H1 (cell line): ENCODE measurements around the gene UBQLN4. TPM values are rescaled to one million over a fixed set of nuclear protein-coding genes. Genes with fewer than 3 reads are reported as not detected.

ENCODE experiments used
- CTCF ChIA-PET: fragments of 300-600 bp; sonication (Branson Sonifier 250); formaldehyde crosslinking; loops from one replicate; lab custom pipeline; 2021; ENCODE audit not compliant: partially characterized antibody; lab: Charles Lee
- POLR2A ChIA-PET: fragments of 300-600 bp; sonication (Branson Sonifier 250); formaldehyde crosslinking; loops from one replicate; lab custom pipeline; 2021; ENCODE audit warnings: inconsistent platforms; ENCODE audit not compliant: partially characterized antibody; lab: Charles Lee
- DNase-seq, 2 experiments: peaks; one replicate each; pipeline versions ENCODE4 v3.0.0 to v3.0.0-alpha.2; 2010 to 2022; ENCODE audit warnings: low spot score in 2 of 2, low read depth in 1 of 2, mixed read lengths in 1 of 2
- FAIRE-seq: peaks from 2 replicates; lab custom pipeline; 2011; peaks lifted over from hg19 to GRCh38; lab: Jason Lieb, UNC
- H2AFZ ChIP-seq: 2 replicates; pipeline ENCODE4 v1.8.1; 2012; ENCODE audit warnings: low read length, inconsistent platforms
- H2AK5ac ChIP-seq: 2 replicates; pipeline ENCODE4 v1.6.1; 2013; ENCODE audit warnings: low read depth, low read length
- H2BK120ac ChIP-seq: replicated peaks from 2 replicates; pipeline ENCODE3; 2013; ENCODE audit warnings: low read depth, low read length, inconsistent platforms
- H2BK12ac ChIP-seq: 2 replicates; pipeline ENCODE4 v1.6.1; 2013; ENCODE audit warnings: low read depth, low read length
- H2BK15ac ChIP-seq: 2 replicates; pipeline ENCODE4 v1.6.1; 2013; ENCODE audit warnings: low read length
- H2BK20ac ChIP-seq: 2 replicates; pipeline ENCODE4 v1.6.1; 2013; ENCODE audit warnings: low read length
- H2BK5ac ChIP-seq: 2 replicates; pipeline ENCODE4 v1.6.1; 2013; ENCODE audit warnings: low read depth, low read length
- H3K14ac ChIP-seq: 2 replicates; pipeline ENCODE4 v1.6.1; 2013; ENCODE audit warnings: inconsistent platforms; ENCODE audit not compliant: insufficient read length
- H3K18ac ChIP-seq: 2 replicates; pipeline ENCODE4 v1.6.1; 2013; ENCODE audit warnings: low read length; ENCODE audit errors: extremely low read depth
- H3K23ac ChIP-seq: 2 replicates; pipeline ENCODE4 v1.6.1; 2013; ENCODE audit warnings: inconsistent platforms; ENCODE audit not compliant: insufficient read length
- H3K23me2 ChIP-seq: 2 replicates; pipeline ENCODE4 v1.6.1; 2013; ENCODE audit warnings: low read depth, low read length
- H3K27ac ChIP-seq: 2 replicates; pipeline ENCODE4 v1.6.1; 2011; ENCODE audit warnings: low read depth, low read length, inconsistent platforms
- H3K27me3 ChIP-seq, 4 experiments: replicated peaks in 1 of 4; 1 replicate in 1 of 4; 2 replicates in 3 of 4; pipeline versions ENCODE4 v1.6.1 to v1.8.1; 2011 to 2013; ENCODE audit warnings: low read length in 3 of 4, mild to moderate bottlenecking in 3 of 4, inconsistent platforms in 2 of 4, mixed read lengths in 2 of 4, moderate library complexity in 1 of 4; ENCODE audit not compliant: control insufficient read depth in 3 of 4, insufficient read depth in 3 of 4; ENCODE audit errors: extremely low read depth in 1 of 4
- H3K36me3 ChIP-seq, 4 experiments: 2 replicates each; pipeline versions ENCODE4 v1.6.1 to v1.8.1; 2011 to 2013; ENCODE audit warnings: mild to moderate bottlenecking in 4 of 4, low read length in 3 of 4, moderate library complexity in 2 of 4, control low read depth in 1 of 4, inconsistent platforms in 1 of 4; ENCODE audit not compliant: insufficient read depth in 4 of 4, control insufficient read depth in 2 of 4
- H3K4ac ChIP-seq: replicated peaks from 2 replicates; pipeline ENCODE3; 2013; ENCODE audit warnings: low read length, low read depth, mixed read lengths, inconsistent platforms; ENCODE audit not compliant: insufficient read length
- H3K4me1 ChIP-seq, 4 experiments: replicated peaks in 1 of 4; 1 replicate in 1 of 4; 2 replicates in 3 of 4; pipeline versions ENCODE4 v1.6.1 to v1.8.1; 2011 to 2013; ENCODE audit warnings: low read length in 3 of 4, inconsistent platforms in 2 of 4, mixed read lengths in 1 of 4; ENCODE audit not compliant: insufficient read depth in 4 of 4, control insufficient read depth in 3 of 4
- H3K4me2 ChIP-seq, 2 experiments: 2 replicates each; pipeline versions ENCODE4 v1.6.1 to v1.8.1; 2011 to 2013; ENCODE audit warnings: low read depth in 2 of 2, low read length in 2 of 2, control low read depth in 1 of 2, inconsistent platforms in 1 of 2, mild to moderate bottlenecking in 1 of 2; ENCODE audit not compliant: insufficient read depth in 1 of 2
- H3K4me3 ChIP-seq, 4 experiments: fragments of 200-600, 300-600 bp in 1 of 4; sonication (generic), shearing (Covaris generic), sonication (Bioruptor Twin) in 1 of 4; 2 replicates each; pipeline versions ENCODE4 v1.5.1 to v1.8.1; 2011 to 2016; ENCODE audit warnings: low read length in 4 of 4, low read depth in 3 of 4, control low read depth in 2 of 4, inconsistent platforms in 2 of 4, mild to moderate bottlenecking in 2 of 4, mixed read lengths in 1 of 4, moderate library complexity in 1 of 4; ENCODE audit not compliant: insufficient read depth in 2 of 4; ENCODE audit errors: extremely low read depth in 1 of 4
- H3K56ac ChIP-seq: replicated peaks from 2 replicates; pipeline ENCODE3; 2013; ENCODE audit warnings: low read depth, mild to moderate bottlenecking, mixed read lengths, low read length, inconsistent platforms; ENCODE audit not compliant: insufficient read length
- H3K79me1 ChIP-seq: 2 replicates; pipeline ENCODE4 v1.6.1; 2013; ENCODE audit warnings: low read depth, low read length, control low read depth
- H3K79me2 ChIP-seq, 2 experiments: 2 replicates each; pipeline versions ENCODE4 v1.6.1 to v1.8.1; 2012 to 2013; ENCODE audit warnings: low read length in 2 of 2, mild to moderate bottlenecking in 2 of 2, inconsistent platforms in 1 of 2; ENCODE audit not compliant: insufficient read depth in 2 of 2, control insufficient read depth in 1 of 2
- H3K9ac ChIP-seq, 4 experiments: replicated peaks in 1 of 4; 1 replicate in 1 of 4; 2 replicates in 3 of 4; pipeline versions ENCODE4 v1.6.1 to v1.8.1; 2011 to 2013; ENCODE audit warnings: low read depth in 3 of 4, low read length in 3 of 4, control low read depth in 2 of 4, mild to moderate bottlenecking in 2 of 4, moderate library complexity in 2 of 4, inconsistent platforms in 1 of 4; ENCODE audit errors: extremely low read depth in 1 of 4
- H3K9me3 ChIP-seq, 2 experiments: 2 replicates each; pipeline versions ENCODE4 v1.6.1 to v1.8.1; 2012 to 2013; ENCODE audit warnings: mild to moderate bottlenecking in 2 of 2, moderate library complexity in 2 of 2, control low read depth in 1 of 2, inconsistent platforms in 1 of 2, low read depth in 1 of 2, low read length in 1 of 2, mixed read lengths in 1 of 2; ENCODE audit not compliant: insufficient read depth in 2 of 2
- H4K20me1 ChIP-seq, 2 experiments: replicated peaks in 1 of 2; 2 replicates each; pipeline versions ENCODE3 to v1.8.1; 2011 to 2013; ENCODE audit warnings: inconsistent platforms in 2 of 2, low read length in 2 of 2, mild to moderate bottlenecking in 1 of 2; ENCODE audit not compliant: insufficient read depth in 2 of 2, control insufficient read depth in 1 of 2
- H4K5ac ChIP-seq: 2 replicates; pipeline ENCODE4 v1.6.1; 2013; ENCODE audit warnings: low read length, low read depth, mixed read lengths, inconsistent platforms; ENCODE audit not compliant: insufficient read length
- H4K8ac ChIP-seq: 2 replicates; pipeline ENCODE4 v1.8.0; 2013; ENCODE audit warnings: mild to moderate bottlenecking, moderate library complexity, low read length, inconsistent platforms; ENCODE audit not compliant: insufficient read depth; ENCODE audit errors: extremely low read depth
- H4K91ac ChIP-seq: replicated peaks from 2 replicates; pipeline ENCODE3; 2013; ENCODE audit warnings: low read length, mixed read lengths, inconsistent platforms; ENCODE audit not compliant: insufficient read length
- ASH2L ChIP-seq: fragments of 200-600, 300-600 bp; sonication (generic); IDR thresholded peaks from one replicate; pipeline ENCODE4 v1.7.1; 2017; ENCODE audit warnings: low read length
- CHD1 ChIP-seq: IDR thresholded peaks from 2 replicates; pipeline ENCODE4 v1.6.1; 2012; ENCODE audit warnings: low read depth, low read length, improper control_type of control experiment
- CREB1 ChIP-seq: IDR thresholded peaks from 2 replicates; pipeline ENCODE4 v1.6.1; 2012; ENCODE audit warnings: inconsistent platforms
- EGR1 ChIP-seq: IDR thresholded peaks from 2 replicates; pipeline ENCODE4 v1.6.1; 2011; ENCODE audit warnings: low read depth, low read length, borderline replicate concordance
- HDAC6 ChIP-seq: IDR thresholded peaks from one replicate; pipeline ENCODE4 v1.7.1; 2012; ENCODE audit warnings: low read depth, mild to moderate bottlenecking, inconsistent platforms, low read length, moderate library complexity
- POLR2A ChIP-seq, 2 experiments: IDR thresholded peaks; 1 replicate in 1 of 2; 2 replicates in 1 of 2; pipeline ENCODE4 v1.6.1; 2011; ENCODE audit warnings: low read depth in 2 of 2, low read length in 2 of 2, mild to moderate bottlenecking in 2 of 2; ENCODE audit errors: control extremely low read depth in 1 of 2
- POLR2AphosphoS5 ChIP-seq: IDR thresholded peaks from 2 replicates; pipeline ENCODE4 v1.6.1; 2011; ENCODE audit warnings: low read depth, low read length
- RBBP5 ChIP-seq: IDR thresholded peaks from 2 replicates; pipeline ENCODE4 v1.7.1; 2012; ENCODE audit warnings: low read depth, mild to moderate bottlenecking, inconsistent platforms, low read length, moderate library complexity, borderline replicate concordance
- RFX5 ChIP-seq: IDR thresholded peaks from 2 replicates; pipeline ENCODE4 v1.6.1; 2011; ENCODE audit warnings: low read depth, low read length, improper control_type of control experiment, borderline replicate concordance
- RNF2 ChIP-seq: fragments of 200-900, 300-1000 bp; sonication (generic); IDR thresholded peaks from 2 replicates; pipeline ENCODE4 v1.7.1; 2016; ENCODE audit warnings: borderline replicate concordance, low read depth, mild to moderate bottlenecking, antibody characterized with exemption, low read length; ENCODE audit not compliant: poor library complexity, severe bottlenecking; ENCODE audit errors: missing control alignments
- TEAD4 ChIP-seq: IDR thresholded peaks from 2 replicates; pipeline ENCODE4 v1.6.1; 2012; ENCODE audit warnings: low read depth, low read length, inconsistent platforms, mixed read lengths
- WGBS, 2 experiments: shearing (Covaris generic) in 1 of 2; methylation state at CpG; one replicate each; pipeline versions ENCODE4 v1.1.6 to v1.1.7; 2013 to 2015; ENCODE audit warnings: low lambda C conversion rate in 2 of 2, mixed read lengths in 2 of 2, inconsistent platforms in 1 of 2, low coverage in 1 of 2, missing lambda C conversion rate in 1 of 2; ENCODE audit not compliant: insufficient replicate concordance in 2 of 2, insufficient coverage in 1 of 2, insufficient read length in 1 of 2; ENCODE audit errors: extremely low coverage in 1 of 2, missing lambda C conversion rate in 1 of 2; 5-methylcytosine and 5-hydroxymethylcytosine counted together
- polyA plus RNA-seq, 7 experiments: library from polyadenylated mRNA; depleted of rRNA in 3 of 7; stranded (reverse) in 5 of 7; unstranded in 2 of 7; fragments of >200 nt in 5 of 7; fragments of 200-250 nt in 2 of 7; gene quantifications; 1 replicate in 5 of 7; 2 replicates in 1 of 7; 4 replicates in 1 of 7; pipeline versions ENCODE4 v1.2.1 to v1.2.3, GENCODE V29; 2011 to 2013; ENCODE audit warnings: missing spikeins in 2 of 7, mixed read lengths in 2 of 7
- total RNA-seq: library from RNA; stranded (reverse); fragmentation: NEBNext Ultra II Directional; extraction: Animal tissue kit (Norgen Biotek cat#: 25700); gene quantifications from 2 replicates; pipeline ENCODE4 v1.2.1, GENCODE V29; 2021

UBQLN4 gene
- total and polyA plus RNA-seq, 2 of the 8 experiments (the other 6 are each of a cell fraction or from before 2014, with no cell fraction given): 37.7 to 52.0 TPM

GRCh38 chr1:156098784-156099183, 45.2 kb upstream of the UBQLN4 start:
- H2AK5ac ChIP-seq: no peak overlapping the region
- H3K9me3 ChIP-seq: no peaks in the 10 kb centered on the region
- H3K36me3 ChIP-seq: no peaks in the 10 kb centered on the region
- H3K4me3 ChIP-seq: no peak overlapping the region
- TF ChIP-seq POLR2A (IDR thresholded peaks at IDR 0.05; ENCODE audit: control extremely low read depth in 1 of 2, low read depth in 2 of 2, low read length in 2 of 2) (no peak), TEAD4 (no peak), POLR2AphosphoS5 (no peak), CREB1 (no peak), HDAC6 (no peak), EGR1 (no peak), RFX5 (no peak), RBBP5 (no peak), RNF2 (no peak), ASH2L (no peak), CHD1 (no peak)
- TF ChIP-seq, all 59 proteins: peak for 0
- Histone ChIP-seq H2AFZ (no peak overlapping the region), H4K20me1 (peaks cover 2 to 9% of the 10 kb centered on the region in 2 experiments), H3K14ac (no peak overlapping the region), H3K4me1 (peaks cover 2 to 19% (median 9%) of the 10 kb centered on the region in 4 experiments), H2BK20ac (no peak overlapping the region), H4K5ac (no peak overlapping the region), H2BK15ac (no peak overlapping the region), H2BK120ac (no peak overlapping the region), H3K56ac (no peak overlapping the region), H4K91ac (no peak overlapping the region), H3K23me2 (no peaks in the 10 kb centered on the region), H2BK5ac (no peak overlapping the region), H3K18ac (no peak overlapping the region), H3K23ac (no peak overlapping the region), H4K8ac (no peak overlapping the region), H3K79me2 (no peaks in the 10 kb centered on the region), H3K4me2 (no peak overlapping the region), H3K4ac (no peak overlapping the region), H3K27me3 (no peaks in the 10 kb centered on the region; a peak in 1 of 7 replicates), H3K79me1 (no peaks in the 10 kb centered on the region), H3K27ac (no peak overlapping the region), H2BK12ac (no peak overlapping the region), H3K9ac (no peak overlapping the region)
- POLR2A ChIA-PET: interaction anchor here (1.2 to 29.6 kb wide), 3 partner anchors 16 to 114 kb away, joined by 3 to 763 read pairs (median 3); partner anchors contain the start of genes LMNA and PMF1
- WGBS, 2 experiments: 58% methylated on average over 2 of the region's 2 CpGs; no CpG with 5 or more reads in 1 of the 2 experiments
- DNase-seq (no peak), FAIRE-seq (no peak)
- CTCF ChIA-PET: interaction anchor here (0.7 to 29.5 kb wide), 10 partner anchors 6 to 127 kb away, joined by 3 to 1994 read pairs (median 6); partner anchors contain the start of genes LMNA, MEX3A and RAB25
